Stimulated activated CD8-positive, alpha-beta memory T cell treated with anti-CD3 and anti-CD28 coated beads, Interleukin-15, amount 100 ng/mL, for 1 hour (primary cell): ENCODE results near the gene DCDC2.
"Not testable (repeated sequence)": the region's sequence is repeated elsewhere in the genome, so short reads cannot be mapped to it uniquely, and the experiment has no call there.

ENCODE experiments used
- DNase-seq: peaks from one replicate; pipeline ENCODE4 v3.0.0-alpha.2; 2020; ENCODE audit warnings: low read depth

Gene DCDC2

DNA sequence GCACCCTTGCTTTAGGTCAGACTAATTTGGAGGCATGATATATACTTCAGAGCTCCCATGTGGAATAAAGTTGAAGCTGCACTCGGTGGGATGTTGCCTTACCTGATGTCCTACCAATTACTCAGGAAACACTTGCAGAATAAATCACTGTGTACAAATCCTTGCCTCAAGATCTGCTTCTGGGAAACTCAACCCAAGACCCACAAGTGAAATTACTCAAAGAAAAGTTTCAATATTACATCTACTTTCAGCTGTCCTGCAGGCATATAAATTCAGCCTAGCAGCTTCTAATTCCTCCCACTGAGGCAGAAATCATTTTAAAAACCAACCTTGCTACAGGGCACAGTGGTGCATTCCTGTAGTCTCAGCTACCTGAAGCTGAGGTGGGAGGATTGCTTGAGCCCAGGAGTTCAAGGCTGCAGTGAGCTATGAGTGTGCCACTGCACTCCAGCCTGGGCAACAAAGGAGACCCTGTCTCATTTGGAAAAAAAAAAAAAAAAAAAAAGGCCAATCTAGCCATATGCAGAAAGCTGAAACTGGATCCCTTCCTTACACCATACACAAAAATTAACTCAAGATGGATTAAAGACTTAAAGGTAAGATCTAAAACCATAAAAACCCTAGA is 20.7 kb upstream of the DCDC2 start:
- no peak for DNase-seq

DNA sequence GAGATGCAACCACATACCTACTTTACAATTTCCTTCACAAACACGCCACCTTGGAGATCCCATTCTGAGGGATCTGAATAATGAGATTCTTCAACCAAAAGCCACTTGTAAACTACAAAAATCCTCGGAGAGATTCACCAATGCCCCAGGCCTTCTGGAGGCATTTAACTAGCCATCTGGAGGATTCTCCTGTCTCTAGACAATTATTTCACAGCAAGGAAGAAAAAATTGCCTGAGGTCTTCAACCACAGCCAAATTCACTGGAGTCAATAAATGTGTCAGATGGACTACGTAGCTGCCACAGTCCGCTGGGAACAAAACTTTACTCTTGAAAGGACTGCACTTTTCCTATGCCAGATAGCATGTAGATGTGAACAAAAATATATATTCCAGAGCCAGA is 19.0 kb upstream of the DCDC2 start:
- DNase-seq, result no peak

DNA sequence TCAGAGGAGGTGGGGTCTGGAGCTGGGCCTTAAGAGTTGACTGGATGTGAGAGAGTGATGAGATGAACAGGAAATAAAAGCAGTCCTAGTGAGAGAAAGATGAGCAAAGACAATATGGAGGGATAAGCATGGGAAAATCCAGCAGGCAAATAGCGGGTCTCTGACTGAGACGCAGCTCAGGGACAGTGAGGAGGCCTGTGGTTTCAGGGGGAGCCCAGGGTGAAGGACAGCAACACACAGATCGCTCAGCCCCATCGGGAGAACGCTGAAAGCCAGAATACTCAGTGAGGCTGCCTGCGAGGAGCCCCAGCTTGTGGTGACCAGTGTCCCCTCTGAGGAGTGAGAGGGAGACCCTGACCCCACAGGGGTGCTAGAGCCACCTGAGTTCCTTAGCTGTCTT is 16.8 kb upstream of the DCDC2 start:
- no peak for DNase-seq

DNA sequence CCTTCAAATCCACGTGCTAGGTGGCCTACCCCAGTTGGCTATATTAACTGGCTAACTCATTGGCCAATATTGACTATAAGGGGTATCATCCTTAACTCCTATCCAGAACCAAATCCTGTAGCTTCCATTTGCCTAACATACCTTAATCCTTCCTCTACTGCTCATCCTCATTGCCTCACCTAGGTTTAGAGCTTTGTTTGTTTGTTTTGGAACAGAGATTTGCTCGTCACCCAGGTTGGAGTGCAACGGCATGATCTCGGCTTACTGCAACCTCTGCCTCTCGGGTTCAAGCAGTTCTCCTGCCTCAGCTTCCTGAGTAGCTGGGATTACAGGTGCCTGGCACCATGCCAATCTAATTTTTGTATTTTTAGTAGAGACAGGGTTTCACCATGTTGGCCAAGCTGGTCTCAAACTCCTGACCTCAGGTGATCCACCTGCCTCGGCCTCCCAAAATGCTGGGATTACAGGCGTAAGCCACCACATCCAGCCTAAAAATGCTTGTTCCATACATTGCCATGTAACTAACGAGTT is 7.3 kb upstream of the DCDC2 start:
- not testable (repeated sequence) for DNase-seq

DNA sequence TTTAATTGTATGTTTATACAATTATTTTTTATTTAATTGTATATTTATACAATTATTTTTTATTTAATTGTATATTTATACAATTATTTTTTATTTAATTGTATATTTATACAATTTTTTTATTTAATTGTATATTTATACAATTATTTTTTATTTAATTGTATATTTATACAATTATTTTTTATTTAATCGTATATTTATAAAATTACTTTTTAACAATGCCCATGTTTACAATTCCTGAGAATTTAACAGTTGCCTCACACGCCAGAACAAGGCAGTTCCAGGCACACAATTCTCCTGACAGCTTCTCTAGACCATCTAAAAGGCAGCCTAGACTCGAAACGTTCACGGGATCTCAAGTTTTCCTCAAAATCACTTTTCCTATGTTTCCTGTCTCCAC is 4.5 kb upstream of the DCDC2 start:
- not testable (repeated sequence) for DNase-seq

DNA sequence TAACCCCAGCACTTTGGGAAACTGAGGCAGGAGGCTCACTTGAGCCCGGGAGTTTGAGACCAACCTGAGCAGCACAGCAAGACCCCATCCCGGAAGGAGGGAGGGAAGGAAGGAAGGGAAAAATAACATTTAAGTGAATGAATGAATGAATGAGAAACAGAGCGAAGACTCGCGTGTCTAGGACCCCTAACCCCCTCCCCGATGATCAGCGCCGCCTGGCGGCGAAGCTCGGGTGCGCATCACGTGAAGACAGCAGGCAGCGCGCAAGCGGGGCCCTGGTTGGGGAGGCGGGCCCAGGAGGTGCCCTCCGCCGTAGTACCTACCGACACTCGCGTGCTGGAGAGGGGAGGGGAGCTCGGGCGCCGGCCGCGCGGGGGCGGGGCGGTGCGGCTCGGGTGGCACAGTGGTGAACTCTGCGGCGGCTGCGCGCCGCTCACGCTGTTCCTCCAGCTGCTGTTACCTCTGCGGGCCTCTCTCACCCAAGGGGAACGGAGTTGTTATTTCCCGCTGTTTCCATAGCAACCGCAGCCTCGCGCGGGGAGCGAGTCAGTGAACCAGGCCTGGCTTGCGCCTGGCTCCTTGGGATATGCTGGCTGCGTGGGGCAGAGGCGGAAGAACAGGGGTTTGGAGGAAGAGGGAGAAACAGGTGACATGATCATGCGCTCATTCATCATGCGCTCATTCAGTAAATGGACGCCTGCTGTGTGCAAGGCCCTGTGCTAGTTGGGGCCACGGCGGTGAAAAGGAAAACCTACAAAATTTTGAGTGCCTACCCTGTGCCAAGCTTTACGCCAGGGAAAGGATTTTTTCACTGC is 2.0 kb upstream of the DCDC2 start:
- peak; percentile 47 for DNase-seq

DNA sequence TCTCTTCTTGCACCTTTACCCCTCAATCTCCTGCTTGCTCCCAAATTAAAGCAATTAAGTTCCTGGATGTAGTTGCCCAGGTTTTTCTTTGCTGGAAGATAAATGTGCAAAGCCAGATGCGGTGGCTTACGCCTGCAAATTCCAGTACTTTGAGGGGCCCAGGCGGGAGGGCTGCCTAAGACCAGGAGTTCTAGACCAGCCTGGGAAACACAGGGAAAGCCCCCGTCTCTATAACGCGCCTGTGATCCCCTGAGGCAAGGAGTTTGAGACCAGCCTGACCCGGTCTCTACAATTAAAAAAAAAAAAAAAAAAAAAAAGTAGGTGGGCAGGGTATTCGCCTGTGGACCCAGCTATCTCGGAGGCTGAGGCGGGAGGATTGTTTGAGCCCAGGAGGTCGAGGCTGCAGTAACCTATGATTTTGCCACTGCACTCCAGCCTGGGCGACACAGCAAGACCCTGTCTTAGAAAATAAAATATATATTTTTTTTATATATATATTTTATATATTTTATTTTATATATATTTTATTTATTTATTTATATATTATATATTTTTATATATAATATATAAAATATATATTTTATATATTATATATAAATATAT is 461 bp upstream of the DCDC2 start:
- no peak for DNase-seq

DNA sequence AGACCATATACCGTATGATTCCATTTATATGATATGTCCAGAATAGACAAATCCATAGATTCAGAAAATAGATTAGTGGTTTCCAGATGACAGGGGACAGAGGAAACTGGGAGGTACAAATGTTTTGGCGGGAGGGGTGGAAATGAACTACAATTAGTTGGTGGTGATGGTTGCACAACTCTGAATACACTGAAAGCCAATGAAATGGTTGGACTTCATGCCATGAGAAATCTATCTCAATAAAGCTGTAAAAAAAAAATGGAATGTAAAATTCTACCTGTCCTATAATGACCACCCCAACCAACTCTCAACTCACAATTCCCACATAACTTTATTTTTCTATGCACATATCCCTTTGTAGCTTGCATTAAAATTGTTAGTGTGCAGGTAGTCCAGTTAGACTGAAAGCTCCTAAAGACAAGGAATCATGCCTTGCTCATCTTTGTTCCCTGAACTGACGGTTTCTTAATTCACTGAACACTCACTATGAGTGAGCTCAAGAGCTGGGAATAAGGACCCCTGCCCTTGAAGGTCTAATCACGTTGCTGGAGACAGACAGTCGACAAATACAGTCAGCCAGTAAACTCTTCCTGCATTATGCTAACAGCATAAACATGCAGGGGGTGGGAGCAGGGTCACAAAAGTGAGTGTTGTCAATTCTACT is 1.4 kb downstream of the DCDC2 start:
- no peak for DNase-seq

DNA sequence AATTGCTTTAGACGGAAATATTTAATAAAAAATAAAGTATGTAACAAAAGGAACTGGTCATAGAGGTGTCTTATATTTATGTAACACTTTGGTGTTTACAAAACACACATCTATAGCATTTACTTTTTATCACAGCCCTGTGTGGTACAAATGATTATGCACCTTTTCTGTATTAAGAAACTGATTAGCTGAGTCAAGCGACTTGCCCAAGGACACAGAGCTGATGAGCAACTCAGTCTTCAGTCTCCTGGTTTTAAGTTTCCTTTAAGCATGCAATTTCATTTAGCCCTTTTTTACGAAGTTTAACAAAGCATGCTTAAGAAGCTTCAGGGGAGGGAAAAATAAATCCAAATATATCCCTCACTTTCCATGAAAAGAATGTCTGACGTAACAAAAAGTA is 2.5 kb downstream of the DCDC2 start:
- no peak for DNase-seq

DNA sequence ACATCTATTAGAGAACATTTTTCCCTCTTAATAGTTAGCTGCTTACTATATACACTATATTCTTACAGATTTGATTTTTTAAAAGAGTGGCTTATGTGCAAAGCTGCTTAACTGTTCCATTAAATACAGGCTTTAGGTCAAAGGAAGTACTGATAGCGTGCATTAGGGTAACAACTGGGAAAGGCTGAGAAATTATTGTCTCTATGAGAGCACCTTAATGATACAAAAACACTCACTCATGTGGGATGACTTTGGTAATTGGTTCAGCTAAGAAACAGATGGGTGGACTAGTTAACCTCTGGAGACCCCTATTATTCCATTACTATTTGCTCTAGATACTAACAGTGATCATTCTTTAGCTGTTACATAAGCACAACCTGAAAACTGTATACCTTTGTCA is 4.0 kb downstream of the DCDC2 start:
- no peak for DNase-seq

DNA sequence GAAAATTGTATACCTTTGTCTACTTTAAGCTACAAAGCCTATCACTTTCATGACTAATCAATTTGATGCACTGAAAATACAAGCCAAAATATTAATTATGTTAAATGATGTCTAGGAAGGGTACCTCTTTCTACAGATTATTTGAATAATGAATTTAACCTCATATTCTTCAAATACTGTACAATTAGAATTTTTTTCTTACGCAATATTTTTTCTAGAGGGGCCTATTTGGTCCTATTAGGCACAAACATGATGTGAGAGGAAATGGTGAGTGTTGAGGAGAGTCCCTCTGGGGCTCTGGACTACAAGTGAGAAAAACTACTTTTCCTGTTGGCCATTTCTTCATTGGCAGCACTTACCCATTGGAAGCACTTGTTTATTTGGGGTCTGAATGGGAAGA is 5.4 kb downstream of the DCDC2 start:
- DNase-seq, result no peak

DNA sequence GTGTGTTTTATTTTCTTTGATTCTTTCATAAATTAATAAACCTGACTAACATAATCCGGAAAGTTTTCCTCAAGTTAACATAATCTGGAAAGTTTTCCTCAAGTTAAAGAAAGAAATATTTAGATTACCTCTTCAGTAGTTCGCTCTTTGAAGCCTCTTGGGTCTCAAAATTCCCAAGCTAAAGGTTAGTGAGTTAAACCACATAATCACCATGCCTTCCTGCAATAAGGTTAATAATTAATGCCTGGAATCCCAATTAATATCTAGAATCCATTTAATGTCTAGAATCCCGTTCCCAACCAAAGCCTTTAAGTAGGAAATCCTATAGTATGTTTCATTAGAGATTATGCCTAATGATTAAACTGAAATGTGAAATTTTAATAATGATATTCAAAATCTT is 12.9 kb downstream of the DCDC2 start:
- no peak for DNase-seq

DNA sequence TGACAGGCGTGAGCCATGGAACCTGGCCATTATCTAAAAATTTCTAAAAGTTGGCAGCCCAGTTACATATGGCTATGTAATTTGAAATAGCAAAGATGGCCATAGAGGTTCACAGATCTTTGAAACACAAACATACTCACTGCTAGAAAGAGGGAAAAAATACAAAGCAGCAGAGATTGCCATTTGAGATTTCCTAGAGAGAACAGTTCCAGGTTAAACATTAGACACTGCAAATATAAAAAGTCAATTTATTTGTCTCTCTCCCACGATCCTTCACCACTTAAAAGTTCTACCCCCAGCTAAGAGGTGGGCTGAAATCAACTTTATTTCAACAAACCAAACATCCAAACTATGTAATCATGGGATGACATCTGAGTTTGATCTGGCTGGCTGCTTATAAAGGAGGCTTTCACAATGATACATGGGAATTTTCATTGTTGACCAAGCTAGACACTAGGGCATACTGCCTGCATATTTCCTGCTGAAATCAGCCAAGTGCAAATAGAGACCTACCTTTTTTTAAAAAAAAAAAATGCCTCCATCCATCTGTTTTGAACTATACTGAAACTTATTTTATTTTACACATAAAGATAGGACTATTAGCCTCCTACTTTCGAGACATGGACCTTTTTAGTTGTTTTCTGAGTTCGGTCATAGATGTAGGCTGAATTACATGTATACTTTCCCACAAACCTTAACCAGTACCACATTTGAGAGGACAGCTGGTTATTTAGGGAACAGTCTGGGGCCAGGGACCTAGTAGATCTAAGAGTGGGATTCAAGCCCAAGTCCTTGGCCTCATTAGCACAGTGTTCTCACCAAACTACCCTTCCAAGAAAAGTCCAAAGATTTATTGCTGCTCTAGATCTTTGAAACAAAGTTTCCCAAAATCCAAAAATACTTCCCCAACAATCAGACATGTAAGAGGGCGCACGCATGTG is 16.6 kb downstream of the DCDC2 start:
- DNase-seq, result no peak

DNA sequence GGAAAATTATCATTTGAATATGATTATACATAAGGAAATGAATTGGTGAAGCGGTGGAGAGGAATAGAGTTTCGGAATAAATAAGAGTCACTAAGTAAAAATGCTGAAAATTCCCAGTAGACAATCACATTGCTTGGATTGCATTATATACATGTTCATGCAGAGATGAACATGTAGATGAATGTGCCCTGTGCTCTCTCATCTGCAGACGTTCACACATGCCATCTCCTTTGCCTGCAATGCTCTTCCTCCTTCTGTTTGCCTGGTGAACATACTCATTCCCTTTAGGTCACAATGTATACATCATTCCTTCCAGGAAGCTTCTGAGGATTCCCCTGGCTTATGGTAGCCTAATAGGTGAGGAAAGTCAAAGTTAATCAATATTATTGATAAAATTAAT is 17.9 kb downstream of the DCDC2 start:
- no peak for DNase-seq

DNA sequence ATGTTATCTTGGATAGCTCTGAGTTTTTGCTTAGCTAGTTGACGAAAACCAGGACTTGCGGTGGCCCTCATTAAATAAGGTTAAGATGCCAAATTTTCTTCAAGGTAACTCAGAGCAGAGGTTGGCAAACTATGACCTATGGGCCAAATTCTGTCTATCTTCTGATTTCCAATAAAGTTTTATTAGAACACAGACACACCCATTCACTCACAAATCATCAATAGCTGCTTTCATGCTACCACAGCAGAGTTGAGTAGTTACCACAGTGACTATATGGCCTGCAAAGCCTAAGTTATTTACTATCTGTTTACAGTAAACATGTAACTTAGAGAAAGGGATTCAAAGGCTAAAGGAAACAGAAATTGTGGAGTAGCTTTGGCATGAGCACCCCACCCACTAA is 23.6 kb downstream of the DCDC2 start:
- no peak for DNase-seq

DNA sequence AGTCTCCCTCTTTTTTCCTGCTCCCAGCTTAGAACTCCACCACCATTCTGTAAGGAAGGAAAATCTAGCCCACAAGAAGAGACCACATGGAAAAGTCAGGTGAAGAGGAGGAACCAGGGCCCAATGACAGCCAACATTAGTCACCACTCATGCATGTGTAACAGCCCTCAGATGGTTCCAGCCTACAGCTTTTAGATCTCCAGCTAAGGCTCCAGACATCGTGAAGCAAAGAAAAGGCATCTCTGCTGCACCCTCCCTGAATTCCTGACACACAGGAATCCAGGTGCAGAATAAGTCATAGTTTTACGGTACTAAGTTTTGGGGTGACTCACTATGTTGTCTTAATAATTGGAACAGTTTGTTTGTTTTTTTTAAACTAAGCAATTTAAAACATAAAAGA is 25.5 kb downstream of the DCDC2 start:
- DNase-seq, result no peak

DNA sequence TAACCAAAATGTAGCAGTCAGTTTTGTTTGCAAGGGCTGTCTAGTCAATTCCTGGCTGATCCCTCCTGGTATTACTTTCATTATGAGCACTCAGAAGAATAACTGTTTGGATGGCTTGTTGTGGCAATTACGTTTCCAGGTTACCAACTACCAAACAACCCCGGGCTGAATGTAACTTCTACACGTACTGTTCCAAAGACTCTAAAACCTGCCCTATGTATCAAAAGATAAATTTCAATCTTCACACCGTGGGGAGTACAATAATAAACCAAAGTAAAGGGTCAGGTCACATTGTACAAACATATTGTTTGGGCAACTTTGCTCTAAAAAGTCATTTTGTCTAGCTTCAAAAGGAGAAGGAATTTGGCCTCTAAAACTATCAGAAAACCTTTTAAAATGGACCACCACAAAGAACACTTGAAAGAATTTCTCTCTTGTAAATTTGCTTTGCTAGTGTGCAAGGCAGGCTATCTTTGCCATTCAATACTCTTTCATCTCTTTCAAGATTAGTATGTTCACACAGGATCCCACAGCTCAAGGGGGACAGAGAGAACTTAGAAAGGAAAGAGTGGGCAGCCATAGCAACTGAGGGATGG is 27.6 kb downstream of the DCDC2 start:
- DNase-seq, result no peak

DNA sequence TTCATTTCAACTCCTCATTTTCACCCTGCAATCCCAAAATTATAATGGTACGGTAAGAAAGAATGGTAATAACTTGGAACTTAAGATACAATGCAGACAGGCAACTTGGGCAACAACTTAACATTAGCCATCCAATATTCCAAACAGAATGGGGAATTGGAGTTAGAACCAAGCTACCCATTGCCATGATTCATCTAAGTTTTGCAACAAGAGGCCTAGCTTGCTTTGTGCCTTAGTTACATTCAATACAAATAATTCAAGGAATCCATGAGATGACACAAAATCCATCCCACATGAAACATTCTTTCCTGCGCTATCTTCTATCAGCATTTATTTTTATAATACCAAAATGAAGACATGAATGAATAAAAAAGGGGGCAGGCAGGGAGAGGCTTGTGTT is 28.4 kb downstream of the DCDC2 start:
- no peak for DNase-seq

DNA sequence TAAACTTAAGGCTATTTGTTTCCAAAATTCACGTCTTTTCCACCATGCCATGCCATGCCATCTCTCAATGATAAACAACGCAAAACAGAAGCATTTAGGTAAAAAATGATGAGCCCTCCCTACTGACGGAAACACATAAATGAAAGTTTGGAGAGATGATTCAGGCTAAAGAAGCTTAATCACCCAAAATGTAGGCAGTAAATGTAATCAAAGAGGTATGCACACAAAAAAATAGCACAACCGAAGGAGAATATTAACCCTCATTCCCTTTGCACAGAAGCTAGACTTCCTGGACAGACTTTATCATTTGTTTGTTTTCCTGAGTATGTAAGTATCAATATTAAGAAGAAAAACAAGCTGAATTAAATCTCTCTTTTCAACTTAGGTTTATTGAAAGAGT is 28.8 kb downstream of the DCDC2 start:
- DNase-seq, result no peak

DNA sequence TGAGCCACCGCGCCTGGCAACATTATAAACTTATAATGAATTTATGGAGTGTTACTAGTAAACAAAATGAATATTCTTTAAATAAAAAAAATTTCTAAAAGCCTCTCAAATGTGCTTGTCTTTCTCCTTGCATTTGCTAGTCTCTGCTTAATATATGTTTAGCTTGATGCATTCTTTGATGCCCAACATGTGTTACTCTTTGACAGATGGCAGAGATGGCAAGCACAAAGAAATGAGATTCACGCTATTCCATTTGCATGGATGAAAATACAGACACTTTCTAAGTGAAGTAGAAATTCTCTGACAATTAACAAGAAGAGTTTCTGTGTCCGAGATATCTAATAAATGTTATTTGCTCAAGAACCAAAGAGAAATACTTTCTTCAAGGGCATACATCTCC is 30.1 kb downstream of the DCDC2 start:
- DNase-seq, result no peak

DNA sequence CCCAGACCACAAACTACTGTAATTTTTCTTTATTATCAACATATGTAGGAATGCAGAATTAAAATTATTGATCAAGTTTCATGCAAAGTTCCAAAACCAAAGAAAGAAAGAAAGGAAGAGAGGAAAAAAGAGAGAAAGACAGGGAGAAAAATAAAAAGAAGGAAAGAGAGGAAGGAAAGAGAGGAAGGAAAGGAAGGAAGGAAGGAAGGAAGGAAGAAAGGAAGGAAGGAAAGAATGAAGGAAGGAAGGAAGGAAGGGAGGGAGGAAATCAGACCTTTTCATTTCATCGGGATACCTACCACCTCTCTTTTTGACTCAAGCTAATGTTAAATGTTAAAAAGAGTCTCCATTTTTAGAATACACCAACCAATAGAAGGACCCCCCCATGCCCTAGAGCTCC is 31.9 kb downstream of the DCDC2 start:
- DNase-seq, result no peak
